ENCODE data around the gene ATP9A.
"Not testable (repeated sequence)": the region's sequence is repeated elsewhere in the genome, so short reads cannot be mapped to it uniquely, and the experiment has no call there.

Gene ATP9A

GRCh38 chr20:51767867-51768758 lies at the start of gene ATP9A:
ATP9A (minus strand) TSS chr20:51768390; CDS start chr20:51768369, 21 bp downstream.
- DNase-seq, result no peak

DNA sequence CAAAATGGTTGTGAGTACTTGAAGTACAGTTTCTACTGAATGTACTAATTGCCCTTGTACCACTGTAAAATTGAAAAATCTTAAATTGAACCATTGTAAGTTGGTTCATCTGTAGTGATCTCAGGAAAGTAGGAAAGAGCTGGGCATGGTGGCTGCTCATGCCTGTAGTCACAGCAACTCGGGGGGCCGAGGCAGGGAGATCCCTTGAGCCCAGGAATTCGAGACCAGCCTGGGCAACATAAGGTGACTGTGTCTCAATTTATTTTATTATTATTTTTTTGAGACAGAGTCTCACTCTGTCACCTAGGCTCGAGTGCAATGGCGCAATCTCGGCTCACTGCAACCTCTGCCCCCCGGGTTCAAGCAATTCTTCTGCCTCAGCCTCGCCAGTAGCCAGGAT lies 48.7 kb upstream of the ATP9A start:
- DNase-seq, result not testable (repeated sequence)

GRCh38 chr20:51815383-51816076 lies 47.3 kb upstream of the ATP9A start:
- no peak for DNase-seq

DNA sequence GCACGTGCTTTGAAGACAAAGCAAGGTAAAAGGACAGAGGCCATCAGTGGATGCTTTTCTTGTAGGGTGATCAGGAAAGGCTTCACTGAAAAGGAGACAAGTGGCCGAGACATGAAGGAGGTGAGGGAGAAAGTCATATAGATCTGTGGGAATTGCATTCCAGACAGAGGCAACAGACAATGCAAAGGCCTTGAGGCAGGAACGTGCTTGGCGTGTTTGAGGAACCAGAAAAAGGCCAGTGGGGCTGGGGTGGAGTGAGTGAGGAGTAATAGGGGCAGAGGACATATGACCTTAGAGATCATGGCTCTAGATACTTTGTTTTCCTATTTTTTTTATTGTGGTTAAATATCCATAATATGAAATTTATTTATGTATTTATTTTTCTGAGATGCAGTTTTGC lies 44.7 kb upstream of the ATP9A start:
- no peak for DNase-seq

- no peak for DNase-seq
Observed at GRCh38 chr20:51811514-51812128, 43.4 kb upstream of the ATP9A start.

- DNase-seq, result no peak
Observed at GRCh38 chr20:51811042-51811355, 42.8 kb upstream of the ATP9A start.

GRCh38 chr20:51810155-51811041 lies 42.2 kb upstream of the ATP9A start:
- no peak for DNase-seq

- DNase-seq, result no peak
Observed at GRCh38 chr20:51807720-51808250, 39.6 kb upstream of the ATP9A start.

GRCh38 chr20:51804754-51805153 lies 36.6 kb upstream of the ATP9A start:
- DNase-seq, result no peak

DNA sequence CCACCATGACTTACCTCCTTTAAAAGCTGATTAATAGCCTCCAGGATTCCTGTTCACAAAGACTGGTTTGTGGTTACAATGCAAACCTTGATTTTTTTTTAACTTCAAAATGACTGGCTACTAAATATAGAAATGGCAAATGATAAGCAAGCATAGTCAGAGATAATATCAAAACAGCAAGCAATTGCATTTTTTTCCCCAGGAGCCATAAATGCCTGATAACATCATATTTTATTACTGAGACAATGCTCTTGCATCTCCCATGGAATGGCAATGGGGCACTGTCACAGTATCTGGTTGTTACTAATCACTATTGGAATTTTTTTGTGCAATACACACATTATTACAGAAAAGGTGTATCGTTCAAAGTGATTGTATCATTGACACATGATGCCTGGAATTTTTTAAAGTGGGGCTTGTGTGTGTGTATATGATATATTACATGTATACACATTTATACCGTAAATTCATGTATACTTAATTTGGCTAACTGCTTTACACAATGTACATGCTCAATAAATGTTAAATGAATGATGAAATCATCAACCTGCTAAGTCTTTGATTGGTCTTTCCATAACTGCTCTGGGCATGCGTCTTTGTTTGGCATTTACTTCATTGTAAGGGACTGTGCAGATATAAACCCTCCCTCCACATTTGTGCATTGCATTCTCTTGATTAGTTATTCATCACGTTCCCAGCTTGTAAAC lies 35.1 kb upstream of the ATP9A start:
- DNase-seq, result no peak

DNA sequence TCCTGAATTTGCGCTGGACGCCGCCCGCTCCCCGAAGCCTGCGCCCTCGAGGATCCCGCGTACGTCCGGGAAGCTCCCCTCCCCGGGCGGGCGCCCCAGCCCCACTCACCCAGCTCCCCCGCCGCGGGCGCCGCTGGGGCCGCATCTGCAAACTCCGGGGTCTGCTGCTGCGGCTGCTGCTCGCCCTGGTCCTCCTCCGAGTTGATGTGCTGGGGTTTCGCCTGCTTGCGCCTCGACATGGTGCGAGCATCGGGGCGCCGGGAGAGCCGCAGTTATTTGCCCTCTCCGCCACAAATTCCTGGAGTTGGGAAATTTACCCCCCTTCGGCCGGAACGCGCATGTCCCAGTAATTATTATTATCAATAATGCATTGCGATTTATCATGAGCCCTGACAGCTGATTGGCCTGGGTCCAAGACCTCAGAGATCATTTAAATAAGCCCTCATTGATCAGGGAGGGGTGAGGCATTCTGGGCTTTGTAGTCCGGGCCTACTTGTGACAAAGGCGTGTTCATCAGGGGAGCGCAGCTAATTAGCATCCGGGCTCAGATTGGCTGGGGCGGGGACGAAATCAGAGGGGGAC lies 34.1 kb upstream of the ATP9A start, which contains the start of gene SALL4:
SALL4 (minus strand) TSS at position 352 of the 582 bp plus-strand sequence; CDS start at position 239, 113 bp downstream.
- no peak for DNase-seq

DNA sequence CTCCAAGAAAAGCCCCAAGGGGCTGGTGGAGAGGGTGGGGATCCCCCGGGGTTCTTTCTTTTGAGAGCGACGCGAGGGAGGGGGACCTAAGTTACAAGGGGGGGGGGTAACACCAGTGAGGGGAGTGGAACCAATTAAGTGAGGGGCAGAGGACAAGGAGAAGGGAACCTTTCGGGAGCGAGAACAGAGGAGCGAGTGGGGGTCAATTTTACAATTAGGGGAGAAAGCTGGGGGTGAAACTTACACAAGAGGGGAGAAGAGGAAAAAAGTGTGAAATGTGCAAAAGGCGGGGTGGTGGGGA lies 33.6 kb upstream of the ATP9A start:
- no peak for DNase-seq

GRCh38 chr20:51801122-51801822 lies 33.1 kb upstream of the ATP9A start:
- no peak for DNase-seq

DNA sequence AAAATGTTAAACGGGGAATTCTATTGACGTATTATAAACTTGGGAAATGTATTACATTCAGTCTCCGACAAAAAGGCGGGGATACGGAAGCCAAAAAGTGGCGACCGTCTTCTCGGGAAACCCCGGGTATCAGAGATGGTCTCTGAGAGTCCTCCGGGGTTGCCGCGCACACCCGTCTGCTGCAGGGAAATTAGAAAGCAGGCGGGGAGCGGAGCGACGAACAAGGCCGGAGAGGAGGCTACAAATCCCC lies 32.6 kb upstream of the ATP9A start:
- no peak for DNase-seq

- DNase-seq, result no peak
Observed at GRCh38 chr20:51800060-51800871, 32.1 kb upstream of the ATP9A start.

DNA sequence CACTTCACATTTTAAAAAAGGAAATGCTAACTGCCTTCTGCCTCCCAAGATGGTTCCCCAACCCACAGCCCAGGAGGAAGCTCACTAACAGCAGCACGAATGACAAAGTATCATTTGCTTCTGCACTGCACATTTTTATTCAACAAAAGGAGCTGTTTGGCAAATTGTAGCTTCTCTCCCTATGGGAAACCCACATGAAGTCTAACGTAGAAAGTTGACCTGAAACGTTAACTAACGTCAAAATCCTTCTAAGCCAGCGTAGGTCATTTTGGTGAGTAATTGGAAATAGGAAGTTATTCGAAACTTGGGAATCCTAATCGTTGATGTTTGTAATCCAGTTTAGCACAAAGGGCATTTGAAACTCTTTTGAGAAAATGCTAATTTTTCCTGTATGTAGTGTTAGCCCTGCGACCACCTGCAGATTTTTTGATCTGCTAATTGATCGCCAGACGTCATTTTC lies 31.2 kb upstream of the ATP9A start:
- DNase-seq, result no peak

DNA sequence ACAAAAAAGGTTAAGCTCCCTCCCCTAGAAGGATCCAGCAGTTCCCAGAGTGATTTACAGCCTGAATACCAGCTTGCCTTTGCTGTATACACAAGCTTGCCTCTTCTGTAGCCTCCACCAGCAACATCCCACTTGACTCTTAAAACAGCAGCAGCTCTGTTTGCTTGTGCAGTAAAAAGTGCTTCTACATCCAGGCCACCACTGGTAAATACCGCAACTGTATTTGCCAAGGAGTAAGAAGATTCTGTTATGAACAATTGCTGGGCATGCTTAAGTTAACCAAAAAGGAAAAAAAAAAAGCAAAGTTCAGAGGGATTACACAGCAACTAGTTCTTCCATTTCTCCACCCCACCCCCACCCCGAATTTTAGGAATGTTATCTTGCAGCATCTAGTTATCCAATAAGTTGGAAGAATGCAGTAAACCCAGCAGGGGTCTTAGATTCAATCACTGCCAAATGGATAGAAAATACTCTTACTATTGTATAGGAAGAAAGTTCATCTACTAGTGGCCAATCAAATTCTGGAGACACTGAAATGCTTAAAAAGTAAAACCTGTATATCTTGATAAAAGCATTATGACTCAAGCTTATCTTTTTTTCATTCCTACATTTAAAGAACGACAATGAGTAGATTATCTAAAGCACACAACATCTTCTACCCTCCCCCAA lies 29.3 kb upstream of the ATP9A start:
- no peak for DNase-seq

DNA sequence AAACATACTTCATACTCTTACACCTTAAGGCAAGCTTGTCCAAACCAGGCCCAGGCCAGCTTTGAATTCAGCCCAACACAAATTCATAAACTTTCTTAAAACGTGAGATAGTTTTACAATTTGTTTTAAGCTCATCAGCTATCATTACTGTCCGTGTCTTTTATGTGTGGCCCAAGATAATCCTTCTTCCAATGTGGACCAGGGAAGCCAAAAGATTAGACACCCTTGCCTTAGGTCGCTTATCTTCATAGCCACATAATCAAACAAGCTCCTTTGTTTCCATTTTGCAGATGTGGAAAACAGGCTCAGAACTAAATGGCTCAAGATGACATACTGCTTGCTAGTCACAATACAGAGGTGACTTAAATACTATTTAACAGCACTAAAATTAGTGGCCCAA lies 28.1 kb upstream of the ATP9A start:
- no peak for DNase-seq

DNA sequence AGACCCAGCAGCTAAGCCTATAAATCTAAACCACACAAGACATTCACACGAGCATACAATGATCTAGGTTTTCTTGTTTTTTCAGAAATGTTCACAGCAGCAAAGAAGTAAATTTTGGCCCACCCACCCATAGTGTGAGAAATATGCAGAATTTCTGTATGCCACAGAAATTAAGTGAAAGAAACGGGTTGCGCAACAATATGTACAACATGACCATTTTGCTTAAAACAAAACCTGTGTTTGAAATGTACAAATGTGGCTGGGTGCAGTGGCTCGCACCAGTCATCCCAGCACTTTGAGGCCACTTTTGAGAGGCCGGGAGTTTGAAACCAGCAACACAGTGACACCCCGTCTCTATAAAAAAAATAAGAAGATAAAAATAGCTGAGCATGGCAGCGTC lies 24.8 kb upstream of the ATP9A start:
- no peak for DNase-seq

GRCh38 chr20:51791626-51792025 lies 23.4 kb upstream of the ATP9A start:
- DNase-seq, result no peak
